ENCODE measurements around the gene FAM209B. TPM values are rescaled to one million over a fixed set of nuclear protein-coding genes. Genes with fewer than 3 reads are reported as not detected.

FAM209B gene
- total and polyA plus RNA-seq, 2 donors (not counting 1 experiment from before 2014, with no cell fraction given) = 1.9 to 2.0 TPM

DNA sequence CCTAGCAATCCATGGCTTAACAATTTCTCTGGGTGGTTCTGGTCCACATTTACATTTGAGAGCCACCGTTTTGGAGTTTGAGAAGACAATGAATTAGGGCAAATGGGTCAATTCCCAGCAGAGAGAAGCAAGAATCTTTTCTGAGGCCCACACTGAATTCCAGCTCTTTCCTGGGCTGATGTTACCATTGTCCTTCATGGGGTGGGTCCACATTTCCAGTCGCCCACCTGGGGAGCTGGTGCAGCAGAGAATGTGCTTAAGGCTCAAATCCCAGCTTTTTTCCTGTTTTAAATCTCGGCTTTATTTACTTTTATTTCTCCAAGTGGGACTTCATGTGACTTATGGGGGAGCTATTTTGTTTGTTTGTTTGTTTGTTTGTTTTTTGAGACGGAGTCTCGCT, 51.9 kb downstream of the FAM209B start:
- Histone ChIP-seq H3K36me3 (replicated peaks in 1 of 2; ENCODE audit: control extremely low read depth in 1 of 2, control insufficient read depth in 1 of 2, extremely low read depth in 1 of 2, insufficient read depth in 2 of 2, low read length in 1 of 2) (no peaks in the 10 kb centered on the region), H3K4me2 (replicated peaks; ENCODE audit: low read depth, low read length, poor library complexity, severe bottlenecking) (no peak overlapping the region), H4K20me1 (ENCODE audit: control insufficient read depth, insufficient read depth, low read length, poor library complexity, severe bottlenecking) (no peaks in the 10 kb centered on the region), H3K9ac (ENCODE audit: low read length) (no peak overlapping the region), H3K9me3 (ENCODE audit: control extremely low read depth in 1 of 3, control insufficient read depth in 2 of 3, insufficient read depth in 1 of 3, low read length in 2 of 3) (no peaks in the 10 kb centered on the region), H3K79me2 (ENCODE audit: control insufficient read depth, insufficient read depth, low read length) (no peaks in the 10 kb centered on the region), H3K4me1 (ENCODE audit: control insufficient read depth in 2 of 2, insufficient read depth in 2 of 2, low read length in 2 of 2) (no peaks in the 10 kb centered on the region), H3K27me3 (replicated peaks in 1 of 4; ENCODE audit: control extremely low read depth in 1 of 4, control insufficient read depth in 3 of 4, insufficient read depth in 4 of 4, low read length in 3 of 4) (no peaks in the 10 kb centered on the region), H2AFZ (ENCODE audit: insufficient read depth, low read depth, low read length, poor library complexity, severe bottlenecking) (no peak overlapping the region), H3K27ac (ENCODE audit: low read length in 2 of 2) (no peak overlapping the region), H3K4me3 (ENCODE audit: control extremely low read depth in 1 of 5, extremely low read depth in 1 of 5, insufficient read depth in 1 of 5, low read depth in 2 of 5, low read length in 4 of 5) (no peak overlapping the region)
- H3K27ac Mint-ChIP-seq = no peak overlapping the region
- DNase-seq (no peak), ATAC-seq (ENCODE audit: low read depth) (no peak)
- POLR2A ChIA-PET = no interaction called here
- CTCF ChIA-PET = no interaction called here
- H3K9me3 Mint-ChIP-seq (ENCODE audit: insufficient read depth) = no peaks in the 10 kb centered on the region
- intact Hi-C loops (cut with micrococcal nuclease) = no loop called here
- TF ChIP-seq, protein P1, sequence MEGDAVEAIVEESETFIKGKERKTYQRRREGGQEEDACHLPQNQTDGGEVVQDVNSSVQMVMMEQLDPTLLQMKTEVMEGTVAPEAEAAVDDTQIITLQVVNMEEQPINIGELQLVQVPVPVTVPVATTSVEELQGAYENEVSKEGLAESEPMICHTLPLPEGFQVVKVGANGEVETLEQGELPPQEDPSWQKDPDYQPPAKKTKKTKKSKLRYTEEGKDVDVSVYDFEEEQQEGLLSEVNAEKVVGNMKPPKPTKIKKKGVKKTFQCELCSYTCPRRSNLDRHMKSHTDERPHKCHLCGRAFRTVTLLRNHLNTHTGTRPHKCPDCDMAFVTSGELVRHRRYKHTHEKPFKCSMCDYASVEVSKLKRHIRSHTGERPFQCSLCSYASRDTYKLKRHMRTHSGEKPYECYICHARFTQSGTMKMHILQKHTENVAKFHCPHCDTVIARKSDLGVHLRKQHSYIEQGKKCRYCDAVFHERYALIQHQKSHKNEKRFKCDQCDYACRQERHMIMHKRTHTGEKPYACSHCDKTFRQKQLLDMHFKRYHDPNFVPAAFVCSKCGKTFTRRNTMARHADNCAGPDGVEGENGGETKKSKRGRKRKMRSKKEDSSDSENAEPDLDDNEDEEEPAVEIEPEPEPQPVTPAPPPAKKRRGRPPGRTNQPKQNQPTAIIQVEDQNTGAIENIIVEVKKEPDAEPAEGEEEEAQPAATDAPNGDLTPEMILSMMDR (IDR thresholded peaks at IDR 0.05) = no peak
- no peak for TF ChIP-seq EZH2 (IDR thresholded peaks at IDR 0.05; ENCODE audit: borderline replicate concordance, insufficient read depth, low read depth, low read length, poor library complexity, severe bottlenecking)
- WGBS (ENCODE audit: insufficient coverage) = 97% methylated on average over 4 of the region's 5 CpGs
- H3K4me3 Mint-ChIP-seq = no peak overlapping the region
- H3K4me1 Mint-ChIP-seq = no peaks in the 10 kb centered on the region
- peaks cover 3% of the 10 kb centered on the region for H3K27me3 Mint-ChIP-seq

Other genes with a start within 250 kb of the FAM209B start
- gene FAM210B, start 174.3 kb upstream of the FAM209B start, total RNA-seq = 10.5 and 13.6 TPM in 2 replicates
- gene FAM210B, start 174.3 kb upstream of the FAM209B start, polyA plus RNA-seq = 3.9 and 4.0 TPM in 2 replicates
- 3.6 and 3.9 TPM in 2 replicates for gene AURKA, start 141.0 kb upstream of the FAM209B start, total RNA-seq
- 0.59 and 0.86 TPM in 2 replicates for gene AURKA, start 141.0 kb upstream of the FAM209B start, polyA plus RNA-seq
- 31.9 and 33.8 TPM in 2 replicates for gene CSTF1, start 140.6 kb upstream of the FAM209B start, total RNA-seq
- gene CSTF1, start 140.6 kb upstream of the FAM209B start, polyA plus RNA-seq = 12.4 and 18.3 TPM in 2 replicates
- gene CASS4, start 121.0 kb upstream of the FAM209B start, total RNA-seq = 0.42 and 0.53 TPM in 2 replicates
- gene CASS4, start 121.0 kb upstream of the FAM209B start, polyA plus RNA-seq = 0.17 and 0.45 TPM in 2 replicates
- gene RTF2, start 64.6 kb upstream of the FAM209B start, total RNA-seq = 71.1 and 78.4 TPM in 2 replicates
- 29.5 and 34.6 TPM in 2 replicates for gene RTF2, start 64.6 kb upstream of the FAM209B start, polyA plus RNA-seq
- gene FAM209A, start 8.5 kb upstream of the FAM209B start, total RNA-seq = 3.3 and 4.9 TPM in 2 replicates
- gene FAM209A, start 8.5 kb upstream of the FAM209B start, polyA plus RNA-seq = 4.8 and 5.5 TPM in 2 replicates
- gene TFAP2C, start 96.1 kb downstream of the FAM209B start, total RNA-seq = not detected in 2 replicates
- not detected in 2 replicates for gene TFAP2C, start 96.1 kb downstream of the FAM209B start, polyA plus RNA-seq

Data from B cell (primary cell).